Endothelial cell of umbilical vein (primary cell): ENCODE results near the gene CFTR. TPM values are rescaled to one million over a fixed set of nuclear protein-coding genes. Genes with fewer than 3 reads are reported as not detected.

Experiments used
- BruUV-seq: library from RNA; stranded (reverse); fragments of 400-500 nt; replicated peaks from 2 replicates; lab custom pipeline; 2021; lab: Mats Ljungman, UMichigan
- CTCF ChIA-PET: fragments of 300-600, 350-600 bp; sonication (Branson Sonifier 250); formaldehyde crosslinking; loops from one replicate; lab custom pipeline; 2021; ENCODE audit warnings: antibody characterized with exemption, inconsistent platforms; lab: Charles Lee
- POLR2A ChIA-PET: fragments of 300-600, 350-600 bp; sonication (Branson Sonifier 250); formaldehyde crosslinking; loops from one replicate; lab custom pipeline; 2021; ENCODE audit warnings: antibody characterized with exemption, inconsistent platforms; lab: Charles Lee
- DNase-seq: peaks from one replicate; pipeline ENCODE4 v3.0.0-alpha.2; 2011; ENCODE audit warnings: low read depth, low spot score
- FAIRE-seq: peaks from 2 replicates; lab custom pipeline; 2011; peaks lifted over from hg19 to GRCh38; lab: Jason Lieb, UNC
- H2AFZ ChIP-seq: 2 replicates; pipeline ENCODE4 v1.6.0; 2012; ENCODE audit warnings: low read depth, low read length, control low read depth, inconsistent platforms
- H3K27ac ChIP-seq: 2 replicates; pipeline ENCODE4 v1.5.1; 2011; ENCODE audit warnings: low read depth, mild to moderate bottlenecking, control low read depth, low read length, moderate library complexity; ENCODE audit not compliant: insufficient read depth
- H3K27me3 ChIP-seq, 2 experiments: 2 replicates each; pipeline versions ENCODE4 v1.6.0 to v1.6.1; 2011; ENCODE audit warnings: low read length in 2 of 2, mixed read lengths in 1 of 2; ENCODE audit not compliant: control insufficient read depth in 2 of 2, insufficient read depth in 2 of 2
- H3K36me3 ChIP-seq, 2 experiments: 2 replicates in 1 of 2; 3 replicates in 1 of 2; pipeline ENCODE4 v1.5.1; 2011; ENCODE audit warnings: low read length in 2 of 2, mild to moderate bottlenecking in 1 of 2, moderate library complexity in 1 of 2; ENCODE audit not compliant: control insufficient read depth in 2 of 2, insufficient read depth in 2 of 2; ENCODE audit errors: extremely low read depth in 1 of 2
- H3K4me1 ChIP-seq: 3 replicates; pipeline ENCODE4 v1.5.1; 2011; ENCODE audit warnings: mild to moderate bottlenecking, low read length; ENCODE audit not compliant: control insufficient read depth, insufficient read depth; ENCODE audit errors: extremely low read depth
- H3K4me2 ChIP-seq: 2 replicates; pipeline ENCODE4 v1.6.1; 2011; ENCODE audit warnings: low read length, control low read depth, mixed read lengths; ENCODE audit not compliant: insufficient read depth
- H3K4me3 ChIP-seq, 3 experiments: fragments of 200-600 bp in 1 of 3; sonication (generic), shearing (Covaris generic) in 1 of 3; replicated peaks in 1 of 3; 2 replicates each; pipeline ENCODE4 v1.5.1; 2011 to 2016; ENCODE audit warnings: control low read depth in 3 of 3, low read length in 3 of 3, mild to moderate bottlenecking in 2 of 3, inconsistent platforms in 1 of 3, low read depth in 1 of 3, moderate library complexity in 1 of 3; ENCODE audit not compliant: insufficient read depth in 1 of 3
- H3K79me2 ChIP-seq: 2 replicates; pipeline ENCODE4 v1.6.0; 2012; ENCODE audit warnings: low read length, inconsistent platforms; ENCODE audit not compliant: control insufficient read depth, insufficient read depth
- H3K9ac ChIP-seq: replicated peaks from 2 replicates; pipeline ENCODE3; 2011; ENCODE audit warnings: low read length, control low read depth; ENCODE audit not compliant: insufficient read depth; ENCODE audit errors: extremely low read depth
- H3K9me1 ChIP-seq: replicated peaks from 3 replicates; pipeline ENCODE4 v1.6.0; 2011; ENCODE audit warnings: mild to moderate bottlenecking, low read length; ENCODE audit not compliant: control insufficient read depth, insufficient read depth; ENCODE audit errors: extremely low read depth
- H3K9me3 ChIP-seq: replicated peaks from 2 replicates; pipeline ENCODE4 v1.5.1; 2012; ENCODE audit warnings: low read length, inconsistent platforms; ENCODE audit not compliant: control insufficient read depth, insufficient read depth
- H4K20me1 ChIP-seq: replicated peaks from 2 replicates; pipeline ENCODE3; 2011; ENCODE audit warnings: mild to moderate bottlenecking, low read length; ENCODE audit not compliant: control insufficient read depth, insufficient read depth; ENCODE audit errors: extremely low read depth
- EZH2 ChIP-seq: IDR thresholded peaks from 2 replicates; pipeline ENCODE4 v1.6.1; 2012; ENCODE audit warnings: borderline replicate concordance, low read depth, mild to moderate bottlenecking, moderate library complexity, low read length, inconsistent platforms; ENCODE audit not compliant: severe bottlenecking
- FOS ChIP-seq: IDR thresholded peaks from 2 replicates; pipeline ENCODE4 v1.6.1; 2011; ENCODE audit warnings: mild to moderate bottlenecking, low read length, moderate library complexity, borderline replicate concordance; ENCODE audit not compliant: insufficient read depth
- GATA2 ChIP-seq: IDR thresholded peaks from 2 replicates; pipeline ENCODE4 v1.7.0; 2011; ENCODE audit warnings: low read depth, mild to moderate bottlenecking, moderate library complexity, mixed read lengths, low read length; ENCODE audit not compliant: insufficient read length, insufficient read depth
- JUN ChIP-seq: IDR thresholded peaks from 2 replicates; pipeline ENCODE4 v1.6.1; 2011; ENCODE audit warnings: borderline replicate concordance, low read depth; ENCODE audit not compliant: insufficient read length, insufficient read depth
- MYC ChIP-seq: IDR thresholded peaks from one replicate; pipeline ENCODE4 v1.6.1; 2011; ENCODE audit warnings: mild to moderate bottlenecking, low read depth, low read length
- POLR2A ChIP-seq: IDR thresholded peaks from 2 replicates; pipeline ENCODE4 v1.6.1; 2012; ENCODE audit warnings: low read depth, mild to moderate bottlenecking, control low read depth, low read length
- POLR2AphosphoS5 ChIP-seq: IDR thresholded peaks from 2 replicates; pipeline ENCODE4 v1.6.1; 2012; ENCODE audit warnings: low read depth, mild to moderate bottlenecking, control low read depth, low read length, moderate library complexity; ENCODE audit not compliant: insufficient read depth
- dilution Hi-C: fragments of 300-500 bp; cut with MboI; formaldehyde crosslinking; loops from one replicate; pipeline ENCODE4 v1.15.0; 2019; ENCODE audit warnings: low sequenced_read_pairs; ENCODE audit not compliant: extremely low pct_ligation_motif_present
- intact Hi-C: fragments of 100-400 bp; cut with micrococcal nuclease; formaldehyde crosslinking; loops from one replicate; pipeline ENCODE4 v1.10.0; 2022
- polyA plus RNA-seq, 4 experiments: library from polyadenylated mRNA; depleted of rRNA in 3 of 4; stranded (reverse) in 3 of 4; unstranded in 1 of 4; fragments of >200 nt; gene quantifications; 2 replicates each; pipeline versions ENCODE4 v1.2.1 to v1.2.3, GENCODE V29; 2011 to 2012; ENCODE audit warnings: missing spikeins in 1 of 4
- total RNA-seq: library from RNA; stranded (reverse); gene quantifications from 2 replicates; pipeline ENCODE4 v1.2.3, GENCODE V29; 2021
- TF ChIP-seq, protein P1 (sequence below), 2 donors: IDR thresholded peaks; 1 replicate in 1 of 2; 2 replicates in 1 of 2; pipeline ENCODE4 v1.5.1; 2011; ENCODE audit warnings: low read length in 2 of 2, mild to moderate bottlenecking in 2 of 2, moderate library complexity in 2 of 2, control low read depth in 1 of 2, inconsistent platforms in 1 of 2, low read depth in 1 of 2; ENCODE audit not compliant: insufficient read depth in 1 of 2; ENCODE audit errors: extremely low read depth in 1 of 2
- TF ChIP-seq, protein P2 (sequence below): IDR thresholded peaks from 2 replicates; pipeline ENCODE4 v1.6.1; 2011; ENCODE audit not compliant: insufficient read depth, insufficient read length

Gene CFTR
- total and polyA plus RNA-seq, 2 donors (not counting 3 experiments of a cell fraction or from before 2014, with no cell fraction given): 0.03 TPM; not detected in 1

DNA sequence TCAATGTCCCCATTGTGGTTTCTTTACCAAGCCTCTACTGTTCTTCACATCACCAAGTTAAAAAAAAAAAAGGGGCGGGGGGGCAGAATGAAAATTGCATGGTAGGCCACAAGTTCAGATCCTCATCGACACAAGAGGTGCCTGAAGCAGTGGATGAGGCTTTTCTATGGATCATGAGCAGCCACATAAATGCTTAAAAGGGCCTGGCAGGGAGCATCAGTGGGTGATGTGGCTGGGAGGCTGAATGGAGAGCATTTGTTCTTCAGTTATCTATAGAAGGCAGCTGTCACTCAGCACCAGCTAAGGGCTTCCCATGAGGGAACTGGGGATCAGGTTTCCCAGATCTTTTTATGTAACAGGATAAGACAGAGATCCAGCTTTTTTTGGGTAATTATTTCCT is 117.9 kb downstream of the CFTR start:
- dilution Hi-C loops: no loop called here
- no peaks in the 10 kb centered on the region for H3K9me1 ChIP-seq
- no peak overlapping the region for H3K4me2 ChIP-seq
- no peaks in the 10 kb centered on the region for H4K20me1 ChIP-seq
- H3K79me2 ChIP-seq: no peaks in the 10 kb centered on the region
- no peak overlapping the region for H3K27ac ChIP-seq
- no peaks in the 10 kb centered on the region for H3K36me3 ChIP-seq
- BruUV-seq: no TSS peak
- CTCF ChIA-PET: no interaction called here
- H3K4me1 ChIP-seq: peaks cover 22% of the 10 kb centered on the region
- intact Hi-C loops: no loop called here
- H3K9ac ChIP-seq: no peak overlapping the region
- DNase-seq: no peak
- TF ChIP-seq, protein P1, sequence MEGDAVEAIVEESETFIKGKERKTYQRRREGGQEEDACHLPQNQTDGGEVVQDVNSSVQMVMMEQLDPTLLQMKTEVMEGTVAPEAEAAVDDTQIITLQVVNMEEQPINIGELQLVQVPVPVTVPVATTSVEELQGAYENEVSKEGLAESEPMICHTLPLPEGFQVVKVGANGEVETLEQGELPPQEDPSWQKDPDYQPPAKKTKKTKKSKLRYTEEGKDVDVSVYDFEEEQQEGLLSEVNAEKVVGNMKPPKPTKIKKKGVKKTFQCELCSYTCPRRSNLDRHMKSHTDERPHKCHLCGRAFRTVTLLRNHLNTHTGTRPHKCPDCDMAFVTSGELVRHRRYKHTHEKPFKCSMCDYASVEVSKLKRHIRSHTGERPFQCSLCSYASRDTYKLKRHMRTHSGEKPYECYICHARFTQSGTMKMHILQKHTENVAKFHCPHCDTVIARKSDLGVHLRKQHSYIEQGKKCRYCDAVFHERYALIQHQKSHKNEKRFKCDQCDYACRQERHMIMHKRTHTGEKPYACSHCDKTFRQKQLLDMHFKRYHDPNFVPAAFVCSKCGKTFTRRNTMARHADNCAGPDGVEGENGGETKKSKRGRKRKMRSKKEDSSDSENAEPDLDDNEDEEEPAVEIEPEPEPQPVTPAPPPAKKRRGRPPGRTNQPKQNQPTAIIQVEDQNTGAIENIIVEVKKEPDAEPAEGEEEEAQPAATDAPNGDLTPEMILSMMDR (IDR thresholded peaks at IDR 0.05; ENCODE audit: extremely low read depth in 1 of 2, insufficient read depth in 1 of 2, low read depth in 1 of 2, low read length in 2 of 2): no peak
- no peak for TF ChIP-seq POLR2AphosphoS5
- no peak for TF ChIP-seq GATA2
- TF ChIP-seq POLR2A: no peak
- TF ChIP-seq JUN: no peak
- no peak for TF ChIP-seq EZH2
- TF ChIP-seq MYC: no peak
- no peak for TF ChIP-seq FOS
- TF ChIP-seq, protein P2, sequence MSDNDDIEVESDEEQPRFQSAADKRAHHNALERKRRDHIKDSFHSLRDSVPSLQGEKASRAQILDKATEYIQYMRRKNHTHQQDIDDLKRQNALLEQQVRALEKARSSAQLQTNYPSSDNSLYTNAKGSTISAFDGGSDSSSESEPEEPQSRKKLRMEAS: no peak
- POLR2A ChIA-PET: no interaction called here
- FAIRE-seq: no peak
- H3K9me3 ChIP-seq: no peaks in the 10 kb centered on the region
- no peak overlapping the region for H2AFZ ChIP-seq
- no peaks in the 10 kb centered on the region for H3K27me3 ChIP-seq
- H3K4me3 ChIP-seq: no peak overlapping the region
